ENCODE results near the gene SCN11A. TPM values are rescaled to one million over a fixed set of nuclear protein-coding genes. Genes with fewer than 3 reads are reported as not detected.

The SCN11A gene
- polyA plus RNA-seq, 1 donor from 2014 or later: 2.2 TPM

DNA sequence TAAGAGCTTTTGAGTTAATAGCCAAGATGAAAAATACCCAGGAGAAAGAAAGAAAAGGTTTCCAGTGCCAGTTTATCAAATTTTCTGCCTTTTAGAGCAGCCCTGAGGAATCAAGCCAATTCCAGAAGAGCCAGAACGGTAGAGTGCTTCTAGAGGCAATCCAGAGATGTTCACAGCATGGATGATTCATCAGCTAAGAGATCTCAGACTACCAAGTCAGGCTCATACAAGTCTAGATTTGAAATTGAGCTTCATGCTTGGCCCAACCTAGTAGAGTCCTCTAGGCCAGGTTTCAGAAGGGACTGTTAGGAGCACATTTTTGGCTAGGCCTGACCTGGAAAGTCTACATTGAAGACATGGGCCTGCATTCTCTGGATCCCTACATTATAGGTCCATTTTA is 15.5 kb upstream of the SCN11A start:
- Histone ChIP-seq H2AFZ (ENCODE audit: low read depth, low read length) (no peak overlapping the region), H3K36me3 (ENCODE audit: insufficient read depth, low read length) (no peaks in the 10 kb centered on the region), H3K4me3 (ENCODE audit: low read length) (no peak overlapping the region), H3K79me2 (replicated peaks; ENCODE audit: insufficient read depth, low read length) (peaks cover 19% of the 10 kb centered on the region), H3K27ac (ENCODE audit: low read length) (no peak overlapping the region), H3F3A (ENCODE audit: insufficient read depth, low read length, poor library complexity, severe bottlenecking) (no peaks in the 10 kb centered on the region), H3K27me3 (ENCODE audit: insufficient read depth, low read depth, low read length) (no peaks in the 10 kb centered on the region), H4K20me1 (ENCODE audit: insufficient read depth) (no peaks in the 10 kb centered on the region), H3K4me2 (ENCODE audit: low read length) (no peak overlapping the region), H3K9me2 (ENCODE audit: insufficient read depth, low read length) (no peaks in the 10 kb centered on the region), H3K9me3 (ENCODE audit: low read length) (no peaks in the 10 kb centered on the region), H3K9ac (ENCODE audit: low read length) (no peak overlapping the region)
- no peak for TF ChIP-seq EZH2 (IDR thresholded peaks at IDR 0.05; ENCODE audit: borderline replicate concordance, insufficient read depth, low read length, poor library complexity, severe bottlenecking)
- TF ChIP-seq RAD21 (conservative IDR thresholded peaks at IDR 0.05): no peak
- no peak for TF ChIP-seq EP300 (conservative IDR thresholded peaks at IDR 0.05; ENCODE audit: poor library complexity, severe bottlenecking)
- no peak for TF ChIP-seq POLR2AphosphoS5 (IDR thresholded peaks at IDR 0.05)
- TF ChIP-seq, protein P1, sequence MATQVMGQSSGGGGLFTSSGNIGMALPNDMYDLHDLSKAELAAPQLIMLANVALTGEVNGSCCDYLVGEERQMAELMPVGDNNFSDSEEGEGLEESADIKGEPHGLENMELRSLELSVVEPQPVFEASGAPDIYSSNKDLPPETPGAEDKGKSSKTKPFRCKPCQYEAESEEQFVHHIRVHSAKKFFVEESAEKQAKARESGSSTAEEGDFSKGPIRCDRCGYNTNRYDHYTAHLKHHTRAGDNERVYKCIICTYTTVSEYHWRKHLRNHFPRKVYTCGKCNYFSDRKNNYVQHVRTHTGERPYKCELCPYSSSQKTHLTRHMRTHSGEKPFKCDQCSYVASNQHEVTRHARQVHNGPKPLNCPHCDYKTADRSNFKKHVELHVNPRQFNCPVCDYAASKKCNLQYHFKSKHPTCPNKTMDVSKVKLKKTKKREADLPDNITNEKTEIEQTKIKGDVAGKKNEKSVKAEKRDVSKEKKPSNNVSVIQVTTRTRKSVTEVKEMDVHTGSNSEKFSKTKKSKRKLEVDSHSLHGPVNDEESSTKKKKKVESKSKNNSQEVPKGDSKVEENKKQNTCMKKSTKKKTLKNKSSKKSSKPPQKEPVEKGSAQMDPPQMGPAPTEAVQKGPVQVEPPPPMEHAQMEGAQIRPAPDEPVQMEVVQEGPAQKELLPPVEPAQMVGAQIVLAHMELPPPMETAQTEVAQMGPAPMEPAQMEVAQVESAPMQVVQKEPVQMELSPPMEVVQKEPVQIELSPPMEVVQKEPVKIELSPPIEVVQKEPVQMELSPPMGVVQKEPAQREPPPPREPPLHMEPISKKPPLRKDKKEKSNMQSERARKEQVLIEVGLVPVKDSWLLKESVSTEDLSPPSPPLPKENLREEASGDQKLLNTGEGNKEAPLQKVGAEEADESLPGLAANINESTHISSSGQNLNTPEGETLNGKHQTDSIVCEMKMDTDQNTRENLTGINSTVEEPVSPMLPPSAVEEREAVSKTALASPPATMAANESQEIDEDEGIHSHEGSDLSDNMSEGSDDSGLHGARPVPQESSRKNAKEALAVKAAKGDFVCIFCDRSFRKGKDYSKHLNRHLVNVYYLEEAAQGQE (IDR thresholded peaks at IDR 0.05; ENCODE audit: borderline replicate concordance): no peak
- no peak for TF ChIP-seq TAF1 (IDR thresholded peaks at IDR 0.05; ENCODE audit: low read depth)
- TF ChIP-seq SMC3 (conservative IDR thresholded peaks at IDR 0.05; ENCODE audit: poor library complexity): no peak
- TF ChIP-seq MXI1 (conservative IDR thresholded peaks at IDR 0.05; ENCODE audit: poor library complexity, severe bottlenecking): no peak
- TF ChIP-seq, protein P2, sequence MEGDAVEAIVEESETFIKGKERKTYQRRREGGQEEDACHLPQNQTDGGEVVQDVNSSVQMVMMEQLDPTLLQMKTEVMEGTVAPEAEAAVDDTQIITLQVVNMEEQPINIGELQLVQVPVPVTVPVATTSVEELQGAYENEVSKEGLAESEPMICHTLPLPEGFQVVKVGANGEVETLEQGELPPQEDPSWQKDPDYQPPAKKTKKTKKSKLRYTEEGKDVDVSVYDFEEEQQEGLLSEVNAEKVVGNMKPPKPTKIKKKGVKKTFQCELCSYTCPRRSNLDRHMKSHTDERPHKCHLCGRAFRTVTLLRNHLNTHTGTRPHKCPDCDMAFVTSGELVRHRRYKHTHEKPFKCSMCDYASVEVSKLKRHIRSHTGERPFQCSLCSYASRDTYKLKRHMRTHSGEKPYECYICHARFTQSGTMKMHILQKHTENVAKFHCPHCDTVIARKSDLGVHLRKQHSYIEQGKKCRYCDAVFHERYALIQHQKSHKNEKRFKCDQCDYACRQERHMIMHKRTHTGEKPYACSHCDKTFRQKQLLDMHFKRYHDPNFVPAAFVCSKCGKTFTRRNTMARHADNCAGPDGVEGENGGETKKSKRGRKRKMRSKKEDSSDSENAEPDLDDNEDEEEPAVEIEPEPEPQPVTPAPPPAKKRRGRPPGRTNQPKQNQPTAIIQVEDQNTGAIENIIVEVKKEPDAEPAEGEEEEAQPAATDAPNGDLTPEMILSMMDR (IDR thresholded peaks at IDR 0.05; ENCODE audit: poor library complexity, severe bottlenecking): no peak

DNA sequence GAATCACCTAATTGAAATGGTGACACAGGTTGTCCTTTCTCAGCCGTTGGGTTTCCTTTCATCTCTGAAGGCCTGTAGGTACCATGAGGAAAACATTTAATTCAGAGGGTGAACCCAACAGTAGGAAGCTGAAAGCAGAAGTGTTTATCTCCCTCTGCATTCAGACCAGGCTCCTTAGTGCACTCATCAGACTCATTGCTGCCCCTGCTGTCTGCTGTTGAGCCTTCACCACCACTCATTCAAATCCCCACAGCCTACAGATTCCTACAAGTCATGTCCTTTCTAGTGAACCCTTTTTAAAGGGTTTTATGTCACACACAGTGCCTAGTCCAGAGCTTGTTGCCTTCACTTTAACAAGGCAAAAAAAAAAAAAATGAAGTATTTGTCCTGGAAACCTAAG is 13.5 kb upstream of the SCN11A start:
- Histone ChIP-seq H3K9me3 (ENCODE audit: low read length) (no peaks in the 10 kb centered on the region), H3K4me2 (ENCODE audit: low read length) (no peak overlapping the region), H2AFZ (ENCODE audit: low read depth, low read length) (no peak overlapping the region), H3K36me3 (ENCODE audit: insufficient read depth, low read length) (no peaks in the 10 kb centered on the region), H3K27ac (ENCODE audit: low read length) (no peak overlapping the region), H3K9me2 (ENCODE audit: insufficient read depth, low read length) (no peaks in the 10 kb centered on the region), H3K79me2 (replicated peaks; ENCODE audit: insufficient read depth, low read length) (peaks cover 29% of the 10 kb centered on the region), H3K27me3 (ENCODE audit: insufficient read depth, low read depth, low read length) (no peaks in the 10 kb centered on the region), H4K20me1 (ENCODE audit: insufficient read depth) (no peaks in the 10 kb centered on the region), H3K4me3 (ENCODE audit: low read length) (no peak overlapping the region), H3K9ac (ENCODE audit: low read length) (no peak overlapping the region), H3F3A (ENCODE audit: insufficient read depth, low read length, poor library complexity, severe bottlenecking) (no peaks in the 10 kb centered on the region)
- TF ChIP-seq SMC3 (conservative IDR thresholded peaks at IDR 0.05; ENCODE audit: poor library complexity) (no peak), MXI1 (conservative IDR thresholded peaks at IDR 0.05; ENCODE audit: poor library complexity, severe bottlenecking) (no peak), POLR2AphosphoS5 (IDR thresholded peaks at IDR 0.05) (no peak)
- TF ChIP-seq, protein P2 (IDR thresholded peaks at IDR 0.05; ENCODE audit: poor library complexity, severe bottlenecking): peak; percentile 46

Measured in neural cell (in vitro differentiated cells).